Activated T-cell treated with anti-CD3 and anti-CD28 coated beads for 24 hours (primary cell): ENCODE data around the gene NCOR1.
"Not testable (repeated sequence)": the region's sequence is repeated elsewhere in the genome, so short reads cannot be mapped to it uniquely, and the experiment has no call there.

Experiments used
- DNase-seq: peaks from one replicate; pipeline ENCODE4 v3.0.0-alpha.2; 2020; ENCODE audit warnings: low read depth

Gene NCOR1

GRCh38 chr17:16148596-16148995 lies 66.7 kb downstream of the NCOR1 start:
- no peak for DNase-seq

- DNase-seq = not testable (repeated sequence)
Measured at GRCh38 chr17:16145319-16145890, 69.9 kb downstream of the NCOR1 start.

- DNase-seq = no peak
Measured at GRCh38 chr17:16141685-16142084, 73.6 kb downstream of the NCOR1 start.

GRCh38 chr17:16140854-16141253 lies 74.5 kb downstream of the NCOR1 start:
- no peak for DNase-seq

- DNase-seq = no peak
Measured at GRCh38 chr17:16135461-16135860, 79.9 kb downstream of the NCOR1 start.

- no peak for DNase-seq
Measured at GRCh38 chr17:16131593-16131992, 83.7 kb downstream of the NCOR1 start.

- no peak for DNase-seq
Measured at GRCh38 chr17:16129441-16130205, 85.7 kb downstream of the NCOR1 start.

- no peak for DNase-seq
Measured at GRCh38 chr17:16123531-16123930, 91.8 kb downstream of the NCOR1 start.

- no peak for DNase-seq
Measured at GRCh38 chr17:16122697-16123434, 92.5 kb downstream of the NCOR1 start.

- no peak for DNase-seq
Measured at GRCh38 chr17:16121915-16122314, 93.4 kb downstream of the NCOR1 start.

- DNase-seq = no peak
Measured at GRCh38 chr17:16120937-16121336, 94.4 kb downstream of the NCOR1 start.

- DNase-seq = no peak
Measured at GRCh38 chr17:16117149-16117548, 98.2 kb downstream of the NCOR1 start.

- DNase-seq = not testable (repeated sequence)
Measured at GRCh38 chr17:16115077-16115698, 100.1 kb downstream of the NCOR1 start.

- DNase-seq = no peak
Measured at GRCh38 chr17:16108871-16109270, 106.5 kb downstream of the NCOR1 start.

GRCh38 chr17:16108386-16108785 lies 106.9 kb downstream of the NCOR1 start:
- DNase-seq = no peak

- no peak for DNase-seq
Measured at GRCh38 chr17:16107165-16107770, 108.1 kb downstream of the NCOR1 start.

- no peak for DNase-seq
Measured at GRCh38 chr17:16106161-16106891, 109.0 kb downstream of the NCOR1 start.

GRCh38 chr17:16104189-16104588 lies 111.1 kb downstream of the NCOR1 start:
- DNase-seq = no peak

GRCh38 chr17:16101440-16101839 lies 113.9 kb downstream of the NCOR1 start:
- DNase-seq = no peak

GRCh38 chr17:16100737-16101400 lies 114.5 kb downstream of the NCOR1 start:
- DNase-seq = no peak

GRCh38 chr17:16091773-16092172 lies 123.6 kb downstream of the NCOR1 start:
- DNase-seq = no peak
